Eye (tissue), 1 donor: ENCODE measurements around the gene TCAIM.
"Not testable (repeated sequence)": the region's sequence is repeated elsewhere in the genome, so short reads cannot be mapped to it uniquely, and the experiment has no call there.

Source experiments
- DNase-seq: peaks from one replicate; pipeline ENCODE4 v3.0.0-alpha.2; 2015

TCAIM gene

DNA sequence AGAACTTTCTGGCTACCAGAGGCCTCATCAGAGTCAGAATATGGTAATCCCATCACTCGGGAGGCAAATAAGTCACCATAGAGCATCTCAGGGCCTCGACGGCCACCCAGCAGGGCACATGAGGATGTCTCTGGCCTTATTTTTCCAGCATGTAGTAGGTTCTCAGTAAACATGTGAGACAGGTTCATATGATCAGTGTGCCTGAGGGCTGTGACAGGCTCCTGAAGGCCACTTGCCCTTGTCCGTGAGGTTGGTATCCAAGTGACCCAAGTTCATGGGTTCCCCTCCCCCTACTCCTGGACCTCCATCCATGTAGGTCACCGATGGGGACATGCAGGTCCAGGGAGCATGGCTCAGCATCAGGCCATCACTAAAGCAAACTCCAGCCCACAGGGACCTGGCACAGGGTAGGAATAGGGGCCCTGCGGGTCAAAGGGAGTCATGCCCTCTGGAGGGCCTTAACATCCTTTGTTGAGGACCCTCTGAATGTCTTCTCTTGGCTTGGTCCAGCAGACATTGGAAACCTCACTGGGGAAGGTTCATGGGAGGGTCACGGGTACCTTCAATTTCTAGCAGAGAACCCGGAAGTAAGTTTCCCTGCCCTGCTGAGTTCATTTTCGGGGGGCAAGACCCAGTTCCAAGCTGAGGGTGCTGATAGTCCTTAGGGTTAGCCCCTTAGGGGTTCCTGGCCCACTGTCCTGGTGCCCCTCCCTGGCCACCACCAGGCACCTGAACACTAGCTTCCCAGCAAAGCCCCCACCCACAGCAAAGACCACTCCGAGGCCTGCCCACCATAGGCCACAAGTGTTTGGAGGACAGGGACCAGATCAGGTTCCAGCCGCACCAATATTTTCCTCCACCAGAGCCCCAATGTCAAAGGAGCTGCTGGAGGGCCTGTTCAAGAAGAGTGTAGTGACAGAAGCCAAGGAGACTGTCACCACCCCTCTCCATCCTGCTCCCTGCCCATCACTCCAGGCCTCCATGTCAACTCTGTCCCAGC lies 77.8 kb downstream of the TCAIM start:
- DNase-seq, result no peak

- not testable (repeated sequence) for DNase-seq
Observed at GRCh38 chr3:44418118-44418517, 79.6 kb downstream of the TCAIM start.

- DNase-seq, result no peak
Observed at GRCh38 chr3:44418549-44418948, 80.0 kb downstream of the TCAIM start.

- no peak for DNase-seq
Observed at GRCh38 chr3:44419116-44419922, 80.8 kb downstream of the TCAIM start.

DNA sequence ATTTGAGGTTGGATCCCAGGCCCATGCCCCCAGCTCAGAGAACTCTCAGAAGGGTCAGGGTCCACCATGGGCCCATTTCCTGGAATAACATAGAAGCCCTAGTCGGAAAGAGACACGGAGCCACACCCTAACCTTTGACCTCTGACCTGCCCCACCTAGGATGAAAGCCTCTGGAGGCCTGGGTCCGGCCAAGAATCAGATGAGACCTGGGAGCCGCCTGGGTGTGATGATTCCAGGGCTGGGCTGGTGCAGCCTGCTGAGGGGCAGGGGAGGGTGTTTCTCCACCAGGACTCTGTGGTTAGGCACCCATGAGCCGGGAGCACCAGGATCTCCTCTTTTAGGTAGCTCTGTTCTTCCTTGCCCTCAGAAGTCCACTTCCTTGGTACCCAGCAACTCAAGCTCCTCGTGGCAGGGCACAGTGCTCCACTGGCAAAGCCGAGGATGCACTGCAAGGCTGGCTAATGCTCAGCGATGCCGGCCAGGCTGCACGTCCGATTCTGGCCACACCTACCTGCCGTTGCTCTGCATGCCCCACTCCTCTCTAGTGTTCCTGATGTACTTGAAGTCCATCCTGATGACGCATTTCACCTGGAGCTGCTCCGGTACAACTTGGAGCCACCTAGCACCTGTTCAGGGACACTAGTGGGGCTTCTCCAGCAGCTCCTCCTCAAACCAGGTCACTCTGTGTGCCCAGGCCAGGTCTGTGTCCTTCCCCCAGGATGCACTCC lies 81.5 kb downstream of the TCAIM start:
- DNase-seq, result no peak

DNA sequence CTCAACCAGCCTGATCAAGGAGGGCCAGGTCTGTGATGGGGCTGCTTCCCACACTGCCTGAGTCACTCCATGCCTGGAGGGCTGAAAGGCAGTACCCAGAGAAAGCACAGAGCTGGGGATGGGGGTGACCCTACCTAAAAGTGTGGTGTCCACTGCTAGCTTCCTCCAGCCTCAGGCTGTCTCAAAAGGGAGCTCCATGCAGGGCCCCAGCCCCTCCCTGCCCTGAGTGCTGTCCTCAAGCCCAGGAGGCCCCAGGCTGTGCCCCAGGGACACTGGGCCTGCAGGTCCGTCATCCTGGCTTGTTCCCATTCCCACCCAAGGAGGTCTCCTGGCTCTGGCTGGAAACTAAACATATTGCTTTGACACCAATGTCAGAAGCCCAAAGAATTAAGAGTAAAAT lies 82.1 kb downstream of the TCAIM start:
- no peak for DNase-seq

DNA sequence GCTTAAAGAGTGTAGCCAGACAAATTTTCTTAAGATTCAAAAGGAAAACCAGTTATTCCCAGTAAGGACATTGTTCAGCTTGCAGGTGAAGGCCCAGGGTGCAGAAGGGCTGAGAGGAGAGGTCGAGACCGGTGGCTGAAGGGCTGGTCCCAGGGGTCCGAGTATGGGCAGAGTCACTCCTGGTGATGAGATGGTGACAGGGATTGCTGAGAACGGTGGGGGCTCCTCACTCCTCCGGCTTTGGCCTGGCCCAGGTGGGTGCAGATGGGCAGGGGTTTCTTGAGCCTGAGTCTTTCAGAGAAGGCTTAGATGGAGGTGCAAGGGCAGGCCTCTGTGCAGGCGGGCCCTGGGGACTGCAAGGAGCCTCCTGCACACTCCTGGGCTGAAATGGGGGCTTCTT lies 82.7 kb downstream of the TCAIM start:
- no peak for DNase-seq

- no peak for DNase-seq
Observed at GRCh38 chr3:44424758-44425157, 86.2 kb downstream of the TCAIM start.

DNA sequence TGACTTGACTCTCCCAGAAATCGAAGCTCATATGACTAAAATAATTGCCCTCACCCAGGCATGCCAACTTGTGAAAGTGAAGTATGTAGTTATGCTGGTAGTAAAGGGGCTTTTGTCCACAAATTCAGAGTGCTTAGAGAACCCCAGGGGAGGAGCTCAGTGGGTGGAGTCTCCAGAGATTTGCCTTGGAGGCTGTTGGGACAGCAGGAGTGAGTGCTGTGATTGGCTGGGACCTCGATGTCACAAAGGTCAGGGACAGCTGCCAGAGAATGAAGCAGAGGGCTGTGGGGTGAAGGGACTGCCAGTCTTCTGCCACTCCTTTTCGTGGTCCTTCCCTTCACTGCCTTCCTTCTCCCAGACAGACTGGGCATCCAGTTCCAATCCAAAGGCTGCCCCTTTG lies 89.1 kb downstream of the TCAIM start:
- DNase-seq, result no peak

GRCh38 chr3:44428910-44429309 lies 90.3 kb downstream of the TCAIM start:
- DNase-seq, result no peak

- DNase-seq, result no peak
Observed at GRCh38 chr3:44429459-44429858, 90.9 kb downstream of the TCAIM start.

GRCh38 chr3:44430466-44430865 lies 91.9 kb downstream of the TCAIM start:
- no peak for DNase-seq

- DNase-seq, result no peak
Observed at GRCh38 chr3:44434834-44435510, 96.4 kb downstream of the TCAIM start.

DNA sequence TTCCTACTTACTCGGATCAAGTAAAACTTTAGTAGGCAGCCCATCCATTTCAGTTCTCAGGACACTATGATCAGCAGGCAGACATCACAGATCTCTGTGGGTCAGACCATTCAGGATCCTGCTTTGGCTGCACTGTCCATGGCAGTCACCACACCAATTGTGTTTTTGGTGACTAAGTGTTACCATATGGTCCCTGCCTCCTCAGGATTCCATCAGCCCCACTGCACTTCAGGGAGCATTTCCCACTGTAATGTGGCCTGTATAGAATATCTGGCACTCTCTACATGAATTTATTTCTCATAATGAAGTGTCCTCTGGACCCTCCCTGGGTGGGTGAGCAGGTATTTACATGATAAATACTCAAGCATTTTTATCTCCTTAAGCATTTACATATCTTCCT lies 97.6 kb downstream of the TCAIM start:
- no peak for DNase-seq

DNA sequence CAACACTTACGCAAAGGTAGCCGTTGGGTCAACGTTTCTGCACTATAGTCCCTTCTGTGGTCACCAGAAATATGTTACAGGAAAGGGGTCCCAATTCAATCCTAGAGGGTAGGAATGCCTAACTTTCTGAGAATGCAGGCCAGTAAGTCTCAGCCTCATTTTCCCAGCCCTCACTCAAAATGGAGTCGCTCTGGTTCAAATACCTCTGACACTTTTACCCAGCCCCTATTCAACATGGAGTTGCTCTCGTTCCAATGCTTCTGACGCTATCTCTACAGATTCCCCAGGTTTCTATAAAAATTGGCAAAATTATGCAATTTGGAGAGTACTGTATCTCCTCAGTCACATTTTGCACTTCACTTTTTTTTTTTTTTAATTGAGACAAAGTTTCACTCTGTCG lies 99.2 kb downstream of the TCAIM start:
- DNase-seq, result no peak

GRCh38 chr3:44439499-44440295 lies 101.1 kb downstream of the TCAIM start:
- DNase-seq, result no peak

GRCh38 chr3:44442596-44443309 lies 104.2 kb downstream of the TCAIM start:
- no peak for DNase-seq

DNA sequence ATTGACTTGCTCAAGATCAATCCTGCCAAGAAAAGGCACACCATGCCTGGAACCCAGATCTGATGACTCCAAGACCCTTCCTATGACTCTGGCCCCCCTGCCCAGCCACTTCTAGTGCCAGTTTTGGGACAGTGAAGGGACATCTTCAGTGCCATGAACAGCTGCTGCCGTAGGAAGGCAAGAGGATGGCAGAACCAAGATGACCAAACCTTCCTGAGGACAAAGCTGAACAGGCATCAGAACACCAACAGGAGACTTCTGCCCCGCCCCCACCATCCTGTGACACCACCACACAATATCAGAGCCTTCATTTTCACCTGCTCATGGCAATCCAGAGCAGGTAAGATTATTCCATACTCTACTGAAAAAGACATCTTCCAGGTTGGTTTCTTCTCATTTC lies 105.9 kb downstream of the TCAIM start:
- DNase-seq, result no peak

DNA sequence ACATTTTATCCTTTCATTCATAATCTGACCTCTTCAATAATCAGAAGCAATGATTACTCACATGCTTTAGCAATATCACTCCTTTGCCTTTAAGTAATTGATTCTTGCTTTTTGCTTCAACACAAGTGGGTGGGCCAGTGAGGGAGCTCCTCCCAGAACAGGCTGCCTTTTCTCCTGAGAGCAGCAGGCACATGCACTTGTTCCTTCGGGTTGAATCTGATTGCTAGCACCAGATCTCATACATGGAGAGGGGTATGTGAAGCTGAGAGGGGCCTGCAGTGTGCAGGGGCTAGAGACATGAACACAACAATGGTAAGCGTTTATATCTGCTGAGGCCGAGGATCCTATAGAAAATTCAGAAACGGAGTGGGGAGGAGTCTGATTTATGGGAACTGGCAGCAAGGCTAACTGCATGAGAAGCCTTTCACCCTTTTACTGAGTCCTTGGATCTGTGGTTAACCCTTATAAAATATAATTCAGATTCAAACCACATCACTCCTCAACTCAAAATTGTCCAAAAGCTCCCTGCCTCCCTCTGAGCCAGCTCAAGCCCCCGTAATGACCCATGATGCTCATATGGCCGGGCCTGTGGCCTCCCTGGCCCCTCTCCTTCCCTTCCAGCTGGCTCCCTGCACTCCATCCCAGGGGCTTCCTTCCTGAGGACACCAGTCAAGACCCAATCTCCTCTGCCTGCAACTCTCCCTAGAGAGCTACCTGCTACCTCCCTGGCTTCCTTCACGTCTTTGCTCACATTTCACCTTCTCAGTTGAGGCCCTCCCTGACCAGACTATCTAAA lies 106.5 kb downstream of the TCAIM start:
- DNase-seq, result no peak

- DNase-seq, result no peak
Observed at GRCh38 chr3:44445786-44446185, 107.2 kb downstream of the TCAIM start.
